ENCODE results near the gene SLC25A18.

Gene SLC25A18

GRCh38 chr22:17570851-17571631, 7.7 kb downstream of the SLC25A18 start:
- no peak for DNase-seq

- DNase-seq: no peak
Observed at GRCh38 chr22:17575151-17575550, 11.9 kb downstream of the SLC25A18 start.

GRCh38 chr22:17575681-17576080, 12.4 kb downstream of the SLC25A18 start:
- DNase-seq: no peak

- DNase-seq: peak; percentile 32
Observed at GRCh38 chr22:17576470-17576869, 13.2 kb downstream of the SLC25A18 start.

- no peak for DNase-seq
Observed at GRCh38 chr22:17578136-17578754, 14.9 kb downstream of the SLC25A18 start.

GRCh38 chr22:17579535-17579981, 16.3 kb downstream of the SLC25A18 start:
- no peak for DNase-seq

- no peak for DNase-seq
Observed at GRCh38 chr22:17580441-17581031, 17.2 kb downstream of the SLC25A18 start.

GRCh38 chr22:17581056-17581455, 17.8 kb downstream of the SLC25A18 start:
- no peak for DNase-seq

- DNase-seq: no peak
Observed at GRCh38 chr22:17581631-17582030, 18.3 kb downstream of the SLC25A18 start.

GRCh38 chr22:17583151-17583550, 19.9 kb downstream of the SLC25A18 start:
- no peak for DNase-seq

GRCh38 chr22:17586831-17587440, 23.6 kb downstream of the SLC25A18 start:
- no peak for DNase-seq

GRCh38 chr22:17587629-17588028, 24.3 kb downstream of the SLC25A18 start:
- DNase-seq: no peak

GRCh38 chr22:17588606-17589005, 25.3 kb downstream of the SLC25A18 start:
- no peak for DNase-seq

GRCh38 chr22:17589810-17590375, 26.6 kb downstream of the SLC25A18 start:
- DNase-seq: no peak

GRCh38 chr22:17590586-17590985, 27.3 kb downstream of the SLC25A18 start:
- no peak for DNase-seq

GRCh38 chr22:17592201-17592600, 28.9 kb downstream of the SLC25A18 start:
- DNase-seq: no peak

GRCh38 chr22:17596226-17596625, 32.9 kb downstream of the SLC25A18 start:
- no peak for DNase-seq

GRCh38 chr22:17597217-17597616, 33.9 kb downstream of the SLC25A18 start:
- DNase-seq: no peak

- DNase-seq: no peak
Observed at GRCh38 chr22:17598318-17598717, 35.0 kb downstream of the SLC25A18 start.

- no peak for DNase-seq
Observed at GRCh38 chr22:17601031-17601430, 37.7 kb downstream of the SLC25A18 start.

GRCh38 chr22:17603668-17604067, 40.4 kb downstream of the SLC25A18 start:
- no peak for DNase-seq

GRCh38 chr22:17606496-17606895, 43.2 kb downstream of the SLC25A18 start:
- DNase-seq: peak; percentile 23

GRCh38 chr22:17607891-17608521, 44.7 kb downstream of the SLC25A18 start:
- DNase-seq: no peak

Measured in OCI-M1 (cell line).